ENCODE data around the gene SPRY1.

Gene SPRY1

DNA sequence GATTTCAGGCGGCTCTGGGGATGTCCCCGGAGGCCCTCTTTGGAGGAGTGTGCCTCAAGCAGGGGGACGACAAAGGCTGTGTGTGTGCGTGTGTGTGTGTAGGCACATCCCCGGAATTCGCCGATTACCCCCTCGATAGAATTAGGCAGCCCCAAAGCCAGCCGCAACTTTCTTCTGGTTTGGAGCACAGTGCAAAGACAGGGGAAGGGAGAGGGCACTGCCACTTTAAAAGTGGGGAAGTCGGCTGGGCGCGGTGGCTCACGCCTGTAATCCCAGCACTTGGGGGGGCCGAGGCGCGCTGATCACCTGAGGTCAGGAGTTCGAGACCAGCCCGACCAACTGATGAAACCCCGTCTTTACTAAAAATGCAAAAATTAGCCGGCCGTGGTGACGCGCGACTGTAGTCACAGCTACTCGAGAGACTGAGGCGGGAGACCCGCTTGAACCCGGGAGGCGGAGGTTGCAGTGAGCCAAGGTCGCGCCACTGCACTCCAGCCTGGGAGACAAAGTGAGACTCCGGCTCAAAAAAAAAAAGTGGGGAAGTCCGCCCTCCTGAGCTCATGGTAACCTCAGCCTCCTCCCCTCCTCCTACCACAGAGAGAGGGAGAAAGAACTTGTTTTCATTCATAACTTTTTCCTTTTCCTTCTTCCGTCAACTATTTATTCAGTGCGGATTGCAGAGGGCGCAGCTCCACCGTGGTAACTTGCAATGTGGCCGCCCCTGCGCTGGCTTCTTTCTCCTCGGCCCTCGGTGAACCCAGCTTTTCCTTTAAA lies 2.4 kb downstream of the SPRY1 start:
- DNase-seq (ENCODE audit: low spot score): peak; percentile 55
- in situ Hi-C loops (cut with MboI; ENCODE audit: low sequenced_read_pairs, unreplicated experiment): loop anchor here (25.0 kb wide), 2 partner anchors 263 to 613 kb away; no protein-coding TSS in a partner anchor
- TF ChIP-seq, protein P1, sequence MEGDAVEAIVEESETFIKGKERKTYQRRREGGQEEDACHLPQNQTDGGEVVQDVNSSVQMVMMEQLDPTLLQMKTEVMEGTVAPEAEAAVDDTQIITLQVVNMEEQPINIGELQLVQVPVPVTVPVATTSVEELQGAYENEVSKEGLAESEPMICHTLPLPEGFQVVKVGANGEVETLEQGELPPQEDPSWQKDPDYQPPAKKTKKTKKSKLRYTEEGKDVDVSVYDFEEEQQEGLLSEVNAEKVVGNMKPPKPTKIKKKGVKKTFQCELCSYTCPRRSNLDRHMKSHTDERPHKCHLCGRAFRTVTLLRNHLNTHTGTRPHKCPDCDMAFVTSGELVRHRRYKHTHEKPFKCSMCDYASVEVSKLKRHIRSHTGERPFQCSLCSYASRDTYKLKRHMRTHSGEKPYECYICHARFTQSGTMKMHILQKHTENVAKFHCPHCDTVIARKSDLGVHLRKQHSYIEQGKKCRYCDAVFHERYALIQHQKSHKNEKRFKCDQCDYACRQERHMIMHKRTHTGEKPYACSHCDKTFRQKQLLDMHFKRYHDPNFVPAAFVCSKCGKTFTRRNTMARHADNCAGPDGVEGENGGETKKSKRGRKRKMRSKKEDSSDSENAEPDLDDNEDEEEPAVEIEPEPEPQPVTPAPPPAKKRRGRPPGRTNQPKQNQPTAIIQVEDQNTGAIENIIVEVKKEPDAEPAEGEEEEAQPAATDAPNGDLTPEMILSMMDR (IDR thresholded peaks at IDR 0.05; ENCODE audit: borderline replicate concordance, control extremely low read depth, extremely low read depth, insufficient read depth, missing control alignments): peak; percentile 29

DNA sequence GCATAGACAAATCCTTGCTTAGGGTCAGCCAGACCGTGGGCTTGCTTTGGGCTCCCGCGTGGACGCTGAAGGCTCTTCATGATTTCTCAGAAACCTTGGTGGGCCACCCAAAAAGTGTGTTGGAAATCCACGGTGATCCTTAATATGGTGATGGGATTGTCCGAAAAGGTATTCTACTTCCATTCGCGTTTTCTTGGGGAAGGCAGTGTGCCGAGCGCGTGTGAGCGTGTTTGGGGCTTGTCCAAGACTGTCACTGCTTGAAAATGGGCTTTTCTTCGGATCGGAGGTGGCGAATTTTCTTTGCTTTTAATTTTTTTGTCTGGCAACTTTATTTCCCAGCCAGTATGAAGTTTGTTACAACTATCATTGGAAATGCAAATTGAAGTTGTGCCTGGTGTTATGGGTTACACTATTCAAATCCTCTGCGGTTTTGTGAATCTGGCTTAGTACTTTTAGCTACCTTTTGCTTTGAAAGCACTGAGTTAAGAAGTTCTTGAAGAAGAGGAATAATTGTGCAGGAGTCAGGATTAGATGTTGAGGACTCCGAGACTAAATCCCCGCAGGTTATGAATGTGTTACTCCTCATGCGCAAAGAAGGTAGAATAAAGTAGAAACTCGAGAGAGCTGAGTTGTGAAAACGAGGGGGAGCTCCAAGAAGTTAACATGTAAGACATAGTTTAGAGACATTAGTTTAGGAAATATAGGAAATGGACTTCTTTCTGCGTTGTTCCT lies 3.2 kb downstream of the SPRY1 start:
- TF ChIP-seq, protein P1 (IDR thresholded peaks at IDR 0.05; ENCODE audit: borderline replicate concordance, control extremely low read depth, extremely low read depth, insufficient read depth, missing control alignments): no peak
- in situ Hi-C loops (cut with MboI; ENCODE audit: low sequenced_read_pairs, unreplicated experiment): loop anchor here (25.0 kb wide), 2 partner anchors 263 to 613 kb away; no protein-coding TSS in a partner anchor

DNA sequence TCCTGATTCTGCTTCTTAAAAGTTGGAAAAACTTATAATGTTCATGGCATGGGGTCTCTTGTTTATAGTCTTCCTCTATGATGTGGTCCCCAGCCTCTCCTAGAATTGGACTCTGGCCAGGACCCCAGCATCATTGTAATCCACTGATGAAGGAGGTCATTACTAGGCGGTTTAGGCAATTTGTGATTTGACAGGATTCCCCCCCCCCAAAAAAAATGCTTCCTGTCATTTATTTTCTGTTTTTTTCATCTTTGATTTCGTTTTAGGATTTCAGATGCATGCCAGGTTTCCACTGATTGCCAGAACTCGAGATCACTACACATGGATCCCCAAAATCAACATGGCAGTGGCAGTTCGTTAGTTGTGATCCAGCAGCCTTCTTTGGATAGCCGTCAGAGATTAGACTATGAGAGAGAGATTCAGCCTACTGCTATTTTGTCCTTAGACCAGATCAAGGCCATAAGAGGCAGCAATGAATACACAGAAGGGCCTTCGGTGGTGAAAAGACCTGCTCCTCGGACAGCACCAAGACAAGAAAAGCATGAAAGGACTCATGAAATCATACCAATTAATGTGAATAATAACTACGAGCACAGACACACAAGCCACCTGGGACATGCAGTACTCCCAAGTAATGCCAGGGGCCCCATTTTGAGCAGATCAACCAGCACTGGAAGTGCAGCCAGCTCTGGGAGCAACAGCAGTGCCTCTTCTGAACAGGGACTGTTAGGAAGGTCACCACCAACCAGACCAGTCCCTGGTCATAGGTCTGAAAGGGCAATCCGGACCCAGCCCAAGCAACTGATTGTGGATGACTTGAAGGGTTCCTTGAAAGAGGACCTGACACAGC lies 4.9 kb downstream of the SPRY1 start:
- TF ChIP-seq, protein P1 (IDR thresholded peaks at IDR 0.05; ENCODE audit: borderline replicate concordance, control extremely low read depth, extremely low read depth, insufficient read depth, missing control alignments): no peak
- in situ Hi-C loops (cut with MboI; ENCODE audit: low sequenced_read_pairs, unreplicated experiment): no loop called here
- DNase-seq (ENCODE audit: low spot score): no peak

More for the DNA sequence above, 3.2 kb downstream of the SPRY1 start:
- DNase-seq (ENCODE audit: low spot score): no peak

GRCh38 chr4:123402121-123402465 lies 5.5 kb downstream of the SPRY1 start:
- in situ Hi-C loops (cut with MboI; ENCODE audit: low sequenced_read_pairs, unreplicated experiment): no loop called here
- no peak for DNase-seq (ENCODE audit: low spot score)
- TF ChIP-seq, protein P1 (IDR thresholded peaks at IDR 0.05; ENCODE audit: borderline replicate concordance, control extremely low read depth, extremely low read depth, insufficient read depth, missing control alignments): no peak

DNA sequence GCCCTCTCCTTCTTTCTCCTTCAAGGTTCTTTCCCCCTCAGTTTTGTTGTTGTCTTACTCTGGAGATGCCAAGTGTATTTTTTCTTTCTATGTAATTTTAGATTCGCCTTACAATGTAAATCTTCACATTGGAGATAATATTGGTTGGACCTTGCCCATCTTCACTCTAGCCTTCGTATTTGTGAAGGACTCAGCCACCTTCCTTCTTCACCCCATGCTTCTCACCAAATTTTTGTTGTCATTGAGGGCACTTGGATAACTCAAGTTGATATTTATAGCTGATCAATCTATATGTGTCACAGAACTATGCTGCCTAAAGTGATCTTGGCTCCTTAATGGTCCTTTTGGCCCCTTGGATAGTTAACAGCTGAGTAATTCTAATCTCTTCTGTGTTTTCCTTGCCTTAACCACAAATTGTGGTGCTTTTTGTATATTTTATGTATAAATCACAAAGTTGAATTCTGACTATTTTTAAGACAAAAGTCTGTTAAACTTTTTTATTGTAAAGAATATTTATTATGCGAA lies 6.5 kb downstream of the SPRY1 start:
- TF ChIP-seq, protein P1 (IDR thresholded peaks at IDR 0.05; ENCODE audit: borderline replicate concordance, control extremely low read depth, extremely low read depth, insufficient read depth, missing control alignments): no peak
- no peak for DNase-seq (ENCODE audit: low spot score)
- in situ Hi-C loops (cut with MboI; ENCODE audit: low sequenced_read_pairs, unreplicated experiment): no loop called here

- TF ChIP-seq, protein P1 (IDR thresholded peaks at IDR 0.05; ENCODE audit: borderline replicate concordance, control extremely low read depth, extremely low read depth, insufficient read depth, missing control alignments): no peak
- in situ Hi-C loops (cut with MboI; ENCODE audit: low sequenced_read_pairs, unreplicated experiment): no loop called here
- no peak for DNase-seq (ENCODE audit: low spot score)
Measured at GRCh38 chr4:123404533-123404932, 7.9 kb downstream of the SPRY1 start.

Data from GM13976 (cell line).